Breast epithelium (tissue), 3 donors: ENCODE results near the gene CRYBG2.

Experiments used
- CTCF ChIP-seq, 3 donors: fragments of 450-650 bp; IDR thresholded peaks; one replicate each; pipeline ENCODE4 v1.5.1; 2016 to 2017; ENCODE audit warnings: antibody characterized with exemption in 3 of 3, mild to moderate bottlenecking in 3 of 3, moderate library complexity in 3 of 3
- POLR2A ChIP-seq: fragments of 450-650 bp; IDR thresholded peaks from one replicate; pipeline ENCODE4 v1.6.1; 2016; ENCODE audit warnings: antibody characterized with exemption, mild to moderate bottlenecking, moderate library complexity

GRCh38 chr1:26290882-26291261, 63.1 kb downstream of the CRYBG2 start:
- TF ChIP-seq POLR2A = no peak
- TF ChIP-seq CTCF (IDR thresholded peaks at IDR 0.05) = no peak
